Activated CD8-positive, alpha-beta memory T cell treated with anti-CD3 and anti-CD28 coated beads, Interleukin-2, amount 50 U/mL, for 1 hour (primary cell): ENCODE measurements around the gene APOE.
"Not testable (repeated sequence)": the region's sequence is repeated elsewhere in the genome, so short reads cannot be mapped to it uniquely, and the experiment has no call there.

Source experiments
- DNase-seq: peaks from one replicate; pipeline ENCODE4 v3.0.0-alpha.2; 2020; ENCODE audit errors: extremely low read depth

APOE gene

GRCh38 chr19:44905437-44906160, at the start of gene APOE:
Gene APOE, plus strand, starts transcription at chr19:44905796. Its CDS starts 829 bp downstream, at chr19:44906625.
- no peak for DNase-seq

DNA sequence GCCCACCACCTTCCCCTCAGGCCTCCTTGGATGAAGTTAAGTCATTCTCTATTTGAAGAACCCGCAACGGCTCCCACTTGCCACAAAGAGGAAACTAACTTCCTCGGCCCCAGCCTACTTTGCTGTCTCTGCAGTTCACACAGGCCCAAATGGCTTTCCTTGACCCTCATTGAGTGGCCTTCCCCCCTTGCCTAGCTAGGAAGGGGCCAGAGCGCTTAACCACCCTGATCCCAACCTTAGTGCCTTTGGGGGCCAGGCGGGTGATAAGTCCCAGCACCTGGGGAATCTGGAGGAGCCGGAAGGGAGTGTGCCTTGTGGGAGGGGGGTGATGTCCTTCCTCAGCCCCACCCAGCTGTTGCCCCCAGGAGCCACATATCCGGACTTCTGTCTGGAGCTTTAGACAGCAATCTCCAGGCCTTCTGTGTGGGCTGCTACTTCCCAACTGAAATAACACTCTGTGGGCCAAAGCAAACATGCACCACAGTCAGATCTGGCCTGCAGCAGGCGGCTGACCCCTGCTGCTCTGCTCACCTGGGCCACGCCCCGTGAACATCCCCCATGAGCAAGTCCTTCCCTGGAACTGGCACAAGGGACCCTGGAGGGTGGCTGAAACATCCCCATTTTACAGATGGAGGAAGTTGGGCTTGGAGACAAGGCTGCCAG, 49.0 kb upstream of the APOE start:
- no peak for DNase-seq

DNA sequence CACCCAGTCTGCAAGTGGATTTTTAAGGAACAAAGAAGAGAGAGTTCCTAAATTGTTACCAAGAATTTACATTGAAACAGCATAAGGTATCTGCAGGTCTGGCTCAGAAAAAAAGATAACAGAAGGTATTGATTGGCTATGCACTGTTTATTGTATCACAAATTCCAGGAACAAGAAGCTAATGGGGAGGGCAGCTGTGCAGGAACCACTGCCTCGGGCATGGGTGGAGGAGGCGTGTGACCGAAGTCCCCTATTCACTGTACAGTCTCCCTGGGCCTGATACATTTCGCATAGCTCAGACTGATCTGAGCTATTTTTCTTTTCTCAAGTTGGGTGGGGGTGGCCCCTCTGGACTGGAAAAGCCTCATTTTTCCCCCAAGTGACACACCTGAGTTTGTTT, 47.8 kb upstream of the APOE start:
- DNase-seq, result no peak

DNA sequence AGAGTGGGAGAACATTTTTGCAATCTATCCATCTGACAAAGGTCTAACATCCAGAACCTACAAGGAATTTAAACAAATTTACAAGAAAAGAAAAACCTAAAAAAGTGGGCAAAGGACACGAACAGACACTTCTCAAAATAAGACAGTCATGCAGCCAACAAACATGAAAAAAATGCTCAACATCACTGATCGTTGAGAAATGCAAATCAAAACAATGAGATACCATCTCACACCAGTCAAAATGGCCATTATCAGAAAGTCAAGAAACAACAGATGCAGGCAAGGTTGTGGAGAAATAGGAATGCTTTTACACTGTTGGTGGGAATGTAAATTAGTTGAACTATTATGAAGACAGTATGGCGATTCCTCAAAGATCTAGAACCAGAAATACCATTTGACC, 44.0 kb upstream of the APOE start:
- not testable (repeated sequence) for DNase-seq

DNA sequence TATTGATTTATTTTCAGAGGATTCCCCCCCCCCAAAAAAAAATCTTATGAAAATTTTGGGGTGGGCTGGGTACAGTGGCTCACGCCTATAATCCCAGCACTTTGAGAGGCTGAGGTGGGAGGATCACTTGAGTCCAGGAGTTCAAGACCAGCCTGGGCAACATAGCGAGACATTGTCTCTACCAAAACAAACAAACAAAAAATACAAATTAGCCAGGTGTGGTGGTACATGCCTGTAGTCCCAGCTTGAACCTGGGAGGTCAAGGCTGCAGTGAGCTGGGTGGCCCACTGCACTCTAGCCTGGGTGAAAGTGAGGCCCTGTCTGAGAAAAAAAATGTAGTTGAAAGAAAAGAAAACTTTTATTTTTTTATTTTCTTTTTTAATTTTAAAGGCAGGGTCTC, 41.6 kb upstream of the APOE start:
- no peak for DNase-seq

DNA sequence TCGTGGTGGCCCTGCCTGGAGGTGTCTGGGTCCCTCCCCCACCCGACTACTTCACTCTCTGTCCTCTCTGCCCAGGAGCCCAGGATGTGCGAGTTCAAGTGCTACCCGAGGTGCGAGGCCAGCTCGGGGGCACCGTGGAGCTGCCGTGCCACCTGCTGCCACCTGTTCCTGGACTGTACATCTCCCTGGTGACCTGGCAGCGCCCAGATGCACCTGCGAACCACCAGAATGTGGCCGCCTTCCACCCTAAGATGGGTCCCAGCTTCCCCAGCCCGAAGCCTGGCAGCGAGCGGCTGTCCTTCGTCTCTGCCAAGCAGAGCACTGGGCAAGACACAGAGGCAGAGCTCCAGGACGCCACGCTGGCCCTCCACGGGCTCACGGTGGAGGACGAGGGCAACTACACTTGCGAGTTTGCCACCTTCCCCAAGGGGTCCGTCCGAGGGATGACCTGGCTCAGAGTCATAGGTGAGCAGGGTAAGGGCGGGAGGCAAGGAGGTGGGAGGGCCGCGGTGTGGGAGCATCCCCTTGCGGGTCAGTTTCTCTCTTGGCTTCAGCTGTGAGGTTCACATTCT, 40.3 kb upstream of the APOE start:
- no peak for DNase-seq

- no peak for DNase-seq
Measured at GRCh38 chr19:44866664-44867063, 38.9 kb upstream of the APOE start.

GRCh38 chr19:44867578-44867977, 38.0 kb upstream of the APOE start:
- no peak for DNase-seq

GRCh38 chr19:44869733-44870470, 35.7 kb upstream of the APOE start:
- DNase-seq, result no peak

DNA sequence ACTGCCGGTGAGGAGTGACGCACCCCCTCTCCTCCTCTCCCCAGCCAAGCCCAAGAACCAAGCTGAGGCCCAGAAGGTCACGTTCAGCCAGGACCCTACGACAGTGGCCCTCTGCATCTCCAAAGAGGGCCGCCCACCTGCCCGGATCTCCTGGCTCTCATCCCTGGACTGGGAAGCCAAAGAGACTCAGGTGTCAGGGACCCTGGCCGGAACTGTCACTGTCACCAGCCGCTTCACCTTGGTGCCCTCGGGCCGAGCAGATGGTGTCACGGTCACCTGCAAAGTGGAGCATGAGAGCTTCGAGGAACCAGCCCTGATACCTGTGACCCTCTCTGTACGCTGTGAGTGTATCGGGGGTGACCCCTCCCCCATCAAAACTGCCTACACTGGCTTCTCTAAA, 33.8 kb upstream of the APOE start:
- DNase-seq, result no peak

DNA sequence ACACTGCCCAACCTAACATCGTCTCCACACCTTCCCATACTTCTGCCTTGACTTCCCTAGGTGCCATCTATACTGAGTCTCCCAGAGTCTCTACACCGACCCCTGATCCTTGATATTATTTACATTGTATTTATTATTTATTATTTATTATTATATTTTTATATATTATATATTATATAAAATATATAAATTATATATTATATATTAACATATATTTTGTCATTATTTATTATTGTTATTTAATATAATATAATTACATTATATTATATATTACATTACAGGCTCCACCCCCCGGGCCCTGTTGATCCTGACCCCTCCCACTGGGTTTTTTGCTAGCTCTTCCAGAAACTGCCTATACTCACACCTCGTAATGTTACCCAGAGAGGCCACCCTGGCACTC, 32.9 kb upstream of the APOE start:
- DNase-seq, result no peak

DNA sequence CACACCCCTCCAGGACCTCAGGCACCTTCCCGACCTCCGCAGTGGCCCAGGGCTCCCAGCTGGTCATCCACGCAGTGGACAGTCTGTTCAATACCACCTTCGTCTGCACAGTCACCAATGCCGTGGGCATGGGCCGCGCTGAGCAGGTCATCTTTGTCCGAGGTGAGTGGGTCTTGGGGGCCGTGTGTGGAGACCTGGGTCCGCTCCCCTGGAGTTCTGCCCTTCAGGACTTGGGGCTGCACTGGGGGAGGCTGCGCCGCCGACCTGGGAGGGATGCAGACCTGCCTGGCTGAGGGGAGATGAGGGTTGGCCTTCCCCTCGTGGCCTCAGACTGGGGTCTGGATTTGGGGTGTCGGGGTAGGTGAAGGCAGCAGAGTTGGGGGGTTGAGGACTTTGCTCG, 31.3 kb upstream of the APOE start:
- DNase-seq, result no peak

DNA sequence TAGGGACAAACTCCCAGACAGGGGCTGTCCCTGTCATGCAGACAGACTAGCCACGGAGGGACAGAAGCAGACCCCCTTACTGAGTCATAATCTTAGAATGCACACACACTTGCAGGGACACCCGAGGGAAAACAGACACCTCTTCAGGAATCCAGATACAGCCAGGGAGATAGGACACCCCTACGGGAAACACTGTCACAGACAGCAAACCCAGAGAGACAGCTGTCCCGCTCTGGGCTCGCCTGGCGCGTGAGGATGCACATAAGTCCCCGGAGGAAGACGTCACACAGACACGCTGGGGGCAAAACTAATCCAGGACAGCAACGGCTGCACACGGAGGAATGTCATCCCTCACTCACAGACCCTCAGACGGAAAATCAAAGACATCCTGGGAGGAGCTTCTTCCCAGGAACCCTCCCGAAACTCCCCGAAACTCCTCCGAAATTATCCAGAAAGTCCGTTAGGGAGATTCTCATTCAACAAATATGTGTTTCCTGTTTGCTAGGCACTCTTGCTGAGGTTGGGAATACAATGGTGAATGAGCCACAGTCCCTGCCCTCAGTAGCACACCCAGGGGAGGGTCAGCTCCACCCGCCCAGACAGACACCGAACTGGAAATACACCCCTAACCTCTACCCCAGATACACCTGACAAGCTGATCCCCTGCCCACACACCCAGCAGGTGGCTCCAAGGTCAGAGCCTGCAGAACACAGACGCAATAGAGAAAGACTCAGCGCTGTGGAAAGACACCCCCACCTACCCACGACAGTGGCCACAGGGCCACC, 29.7 kb upstream of the APOE start:
- DNase-seq, result no peak

- no peak for DNase-seq
Measured at GRCh38 chr19:44876930-44877535, 28.6 kb upstream of the APOE start.

- no peak for DNase-seq
Measured at GRCh38 chr19:44878120-44878865, 27.3 kb upstream of the APOE start.

DNA sequence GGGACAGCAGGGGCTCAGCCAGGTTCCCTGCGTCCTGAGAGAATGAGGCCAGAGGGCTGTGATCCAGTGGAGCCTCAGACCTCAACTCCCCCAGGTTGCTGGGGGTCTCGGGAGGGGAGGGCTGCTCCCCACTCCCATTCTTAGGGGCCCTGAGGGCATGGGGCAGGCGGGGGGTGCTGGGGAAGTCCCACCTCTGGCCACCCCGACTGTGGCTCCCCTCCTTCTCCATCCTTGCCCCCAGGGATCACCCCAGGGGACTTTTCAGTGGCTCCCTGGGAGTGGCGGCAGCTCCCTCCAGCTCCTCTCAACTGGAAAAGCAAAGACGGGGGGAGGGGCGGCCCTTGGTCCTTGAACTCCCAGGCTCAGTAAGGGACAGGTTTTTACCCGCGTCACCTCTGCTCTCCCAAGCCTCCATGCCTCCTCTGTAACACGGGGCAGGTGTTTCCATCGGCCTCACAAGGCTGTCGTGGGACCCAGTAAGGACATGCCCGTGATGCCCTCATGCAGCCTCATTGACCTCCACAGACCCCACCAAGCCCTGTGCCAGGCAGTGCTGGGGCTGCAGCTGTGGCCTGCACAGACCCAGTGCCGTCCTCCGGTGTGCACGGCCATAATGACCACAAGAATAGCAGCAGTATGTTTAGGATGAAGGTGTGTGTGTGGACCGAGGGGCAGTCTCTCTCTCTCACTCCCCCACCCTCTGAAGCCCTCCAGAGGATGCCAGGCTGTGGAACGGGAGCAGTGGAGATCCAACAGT, 26.1 kb upstream of the APOE start:
- no peak for DNase-seq

DNA sequence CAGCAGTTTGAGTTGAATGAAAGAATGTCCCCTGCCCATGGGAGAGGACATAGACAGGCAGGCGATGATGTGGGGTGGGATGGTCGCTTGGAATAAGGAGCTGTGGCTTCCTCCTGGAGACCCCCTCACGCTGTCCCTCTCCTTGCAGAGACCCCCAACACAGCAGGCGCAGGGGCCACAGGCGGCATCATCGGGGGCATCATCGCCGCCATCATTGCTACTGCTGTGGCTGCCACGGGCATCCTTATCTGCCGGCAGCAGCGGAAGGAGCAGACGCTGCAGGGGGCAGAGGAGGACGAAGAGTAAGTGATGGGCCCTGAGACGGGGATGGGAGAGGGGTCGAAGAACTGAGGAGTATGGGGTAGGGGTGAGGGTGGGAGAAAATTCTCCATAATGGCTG, 23.5 kb upstream of the APOE start:
- no peak for DNase-seq

- DNase-seq, result not testable (repeated sequence)
Measured at GRCh38 chr19:44882619-44883397, 22.8 kb upstream of the APOE start.

- DNase-seq, result no peak
Measured at GRCh38 chr19:44883922-44884321, 21.7 kb upstream of the APOE start.
